HG03575 (cell line): ENCODE measurements around the gene SRGAP2B.
"Not testable (repeated sequence)": the region's sequence is repeated elsewhere in the genome, so short reads cannot be mapped to it uniquely, and the experiment has no call there.

Experiments
- ATAC-seq: cut with Tn5 transposase; IDR thresholded peaks from one replicate; pipeline ENCODE4 v1.9.1; 2021; ENCODE audit not compliant: unreplicated experiment, insufficient number of reproducible peaks, low FRiP score; ENCODE audit errors: extremely low read depth

The SRGAP2B gene

DNA sequence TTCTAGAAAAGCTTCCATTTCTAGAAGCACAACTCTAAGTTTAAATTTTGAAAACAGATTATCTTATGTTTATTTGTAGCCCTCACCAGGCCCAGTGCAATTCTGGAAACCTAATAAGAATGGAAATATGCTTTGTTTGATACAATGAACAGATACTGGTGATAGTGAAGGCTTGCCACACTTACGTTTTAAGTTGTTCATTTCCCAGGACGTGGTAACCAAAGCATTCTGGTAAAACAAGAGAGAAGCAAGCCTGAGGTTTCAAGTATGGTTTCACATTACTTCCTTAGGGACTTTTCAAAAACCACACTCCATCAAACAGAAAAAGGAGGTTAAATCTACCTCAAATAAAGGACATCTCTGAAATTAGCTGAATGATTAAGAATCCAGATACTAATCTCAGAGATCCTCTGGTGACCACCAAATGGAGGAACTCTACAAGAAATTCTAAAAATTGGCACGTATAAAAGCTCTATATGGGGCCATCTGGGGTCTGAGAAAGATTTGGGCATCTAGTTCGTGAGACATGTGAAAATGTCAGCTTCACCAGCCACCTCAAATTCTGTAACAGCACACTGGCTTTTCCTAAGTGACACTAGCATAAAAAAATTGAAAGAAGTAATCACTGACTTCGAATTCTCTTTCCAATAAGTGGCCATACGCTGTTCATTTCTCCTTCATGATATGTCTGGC is 164.9 kb downstream of the SRGAP2B start:
- ATAC-seq: not testable (repeated sequence)

GRCh38 chr1:144927292-144927691 is 167.8 kb downstream of the SRGAP2B start:
- ATAC-seq: not testable (repeated sequence)

DNA sequence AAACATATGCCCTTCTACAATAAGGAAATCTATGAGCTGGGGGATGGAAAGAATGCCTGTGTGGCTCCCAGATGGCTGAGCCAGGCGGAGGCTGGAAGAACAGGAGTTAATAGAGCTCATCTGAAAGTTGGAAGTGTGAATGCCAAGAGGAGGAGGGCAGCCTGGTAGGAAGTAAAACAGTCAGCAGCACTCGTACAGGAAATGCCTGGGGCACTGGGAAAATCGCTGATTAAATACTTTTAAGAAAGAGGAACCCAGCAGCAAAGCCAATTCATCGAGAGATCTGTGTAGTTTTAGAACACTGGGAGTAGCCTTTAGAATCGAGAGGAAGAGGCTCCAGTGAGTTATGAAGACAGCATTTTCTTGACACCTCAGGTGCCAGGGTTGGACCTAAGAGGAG is 171.5 kb downstream of the SRGAP2B start:
- not testable (repeated sequence) for ATAC-seq

GRCh38 chr1:144922785-144923184 is 172.3 kb downstream of the SRGAP2B start:
- ATAC-seq: not testable (repeated sequence)

DNA sequence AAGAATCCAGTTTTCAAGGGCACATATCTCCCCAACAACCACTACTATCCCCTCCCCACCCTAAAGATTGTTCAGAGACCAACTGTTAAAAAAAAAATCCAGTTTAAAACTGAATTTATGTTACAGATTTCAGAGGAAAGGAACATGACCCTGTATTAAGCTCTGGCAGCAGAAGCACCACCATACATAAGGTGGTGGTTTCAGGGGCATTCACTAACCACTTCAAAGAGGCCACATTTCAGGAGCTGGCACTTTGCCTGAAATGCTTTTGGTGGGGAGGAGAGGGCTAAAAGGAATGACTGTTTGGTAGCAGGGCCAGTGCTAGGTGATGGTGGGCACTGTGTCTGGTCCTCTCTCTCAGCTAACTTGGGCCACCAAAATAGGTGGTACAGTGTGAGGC is 176.0 kb downstream of the SRGAP2B start:
- not testable (repeated sequence) for ATAC-seq

DNA sequence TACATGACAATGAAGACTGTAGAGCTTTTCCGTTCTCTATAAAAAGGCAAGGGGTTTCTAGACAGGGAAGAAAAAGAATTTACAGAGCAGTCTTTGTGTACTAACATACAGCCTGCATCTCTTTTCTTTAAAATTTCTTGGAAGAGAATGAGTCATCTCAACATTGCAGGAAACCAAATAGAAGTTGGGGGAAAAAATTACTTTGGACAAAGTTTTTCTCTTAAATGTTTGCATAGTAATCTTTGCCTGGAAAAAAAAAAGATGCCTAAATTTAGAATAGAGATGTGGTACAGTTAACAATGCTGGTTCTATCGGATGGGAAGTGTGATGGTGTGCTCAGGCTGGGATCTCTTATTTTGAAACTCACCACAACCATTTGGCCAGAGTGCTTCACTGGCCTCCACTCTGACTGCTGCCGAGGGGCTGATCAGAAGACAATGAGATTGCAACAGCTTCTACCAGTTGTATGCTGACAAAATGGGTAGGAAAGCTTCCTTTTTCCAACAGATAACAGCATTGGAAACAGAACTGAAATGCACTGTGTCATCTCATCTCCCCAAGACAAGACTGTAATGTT is 177.0 kb downstream of the SRGAP2B start:
- ATAC-seq: not testable (repeated sequence)

GRCh38 chr1:144917154-144918026 is 177.7 kb downstream of the SRGAP2B start:
- not testable (repeated sequence) for ATAC-seq

GRCh38 chr1:144913977-144914734 is 181.0 kb downstream of the SRGAP2B start:
- ATAC-seq: not testable (repeated sequence)

DNA sequence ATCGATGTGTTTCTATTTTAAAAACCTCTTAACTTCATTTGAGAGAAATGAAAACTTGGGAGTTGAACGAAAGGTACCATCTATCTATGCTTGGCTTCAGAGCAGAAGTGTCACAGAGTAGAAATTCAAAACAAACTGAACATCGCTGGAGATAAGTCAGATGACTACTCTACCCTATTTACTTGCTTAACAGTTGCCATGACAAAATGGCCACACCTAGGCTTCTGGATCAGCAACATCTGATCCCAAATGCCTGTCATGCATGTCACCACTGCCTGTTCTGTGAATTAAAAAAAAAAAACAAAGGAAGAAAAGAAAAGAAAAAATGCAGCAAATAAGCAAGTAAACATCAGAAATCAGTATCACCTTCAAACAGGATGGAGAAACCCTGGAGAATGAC is 181.7 kb downstream of the SRGAP2B start:
- not testable (repeated sequence) for ATAC-seq

GRCh38 chr1:144910729-144911128 is 184.4 kb downstream of the SRGAP2B start:
- not testable (repeated sequence) for ATAC-seq

DNA sequence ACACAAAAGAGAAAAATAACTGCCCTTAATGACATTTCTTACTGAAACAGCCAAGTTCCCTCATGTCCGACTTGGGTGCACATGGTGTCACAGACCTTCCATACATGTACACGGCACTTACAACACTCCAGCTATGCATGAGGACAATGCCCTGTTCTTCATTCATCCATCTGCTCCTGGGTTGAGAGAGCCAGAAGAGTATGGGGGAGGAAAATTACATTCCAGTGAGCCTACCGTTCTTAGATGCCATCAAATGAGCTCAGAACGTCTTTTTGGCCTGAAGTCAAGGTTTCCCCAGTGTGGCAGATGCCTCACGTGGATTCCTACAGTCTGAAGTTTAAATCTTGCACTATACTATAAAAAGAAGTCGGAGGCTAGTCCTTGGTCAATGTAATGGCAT is 194.3 kb downstream of the SRGAP2B start:
- not testable (repeated sequence) for ATAC-seq

DNA sequence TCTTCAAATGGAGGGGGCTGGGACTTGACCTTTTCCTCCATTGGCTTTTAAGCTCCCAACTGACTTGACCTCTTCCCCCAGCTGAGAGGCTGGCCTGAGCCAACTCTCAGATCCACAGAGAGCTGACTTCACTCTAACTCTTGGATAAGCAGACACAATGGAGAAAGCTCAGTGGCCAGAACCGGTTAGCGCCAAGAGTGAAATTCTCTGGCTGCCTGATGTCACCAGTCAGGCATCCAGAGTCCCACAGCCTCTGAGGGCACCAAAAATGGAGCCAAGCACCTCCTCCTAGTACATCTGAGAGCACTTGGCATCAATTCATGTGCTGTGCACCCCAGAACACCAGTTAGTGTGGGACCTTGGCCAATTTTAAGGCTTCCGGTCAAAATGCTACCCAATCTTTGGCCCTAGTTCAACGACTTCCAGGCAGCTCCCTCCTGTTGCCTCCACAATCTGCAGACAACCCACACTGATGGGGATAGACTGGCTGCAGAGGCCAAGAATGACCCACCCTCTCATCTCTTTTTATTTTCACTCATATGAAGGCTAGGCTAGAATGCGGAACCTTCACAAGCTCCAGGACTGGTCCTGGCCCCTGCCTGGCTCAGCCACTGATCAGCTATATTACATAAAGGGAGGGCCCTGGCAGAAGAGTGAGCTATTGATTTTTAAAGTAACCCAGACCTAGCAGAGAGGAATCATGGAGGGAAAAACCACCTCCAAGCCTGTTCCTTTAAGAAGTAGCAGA is 200.5 kb downstream of the SRGAP2B start:
- not testable (repeated sequence) for ATAC-seq

GRCh38 chr1:144893710-144894438 is 201.3 kb downstream of the SRGAP2B start:
- not testable (repeated sequence) for ATAC-seq

- ATAC-seq: not testable (repeated sequence)
Observed at GRCh38 chr1:144893062-144893461, 202.1 kb downstream of the SRGAP2B start.

- not testable (repeated sequence) for ATAC-seq
Observed at GRCh38 chr1:144889450-144890115, 205.5 kb downstream of the SRGAP2B start.

DNA sequence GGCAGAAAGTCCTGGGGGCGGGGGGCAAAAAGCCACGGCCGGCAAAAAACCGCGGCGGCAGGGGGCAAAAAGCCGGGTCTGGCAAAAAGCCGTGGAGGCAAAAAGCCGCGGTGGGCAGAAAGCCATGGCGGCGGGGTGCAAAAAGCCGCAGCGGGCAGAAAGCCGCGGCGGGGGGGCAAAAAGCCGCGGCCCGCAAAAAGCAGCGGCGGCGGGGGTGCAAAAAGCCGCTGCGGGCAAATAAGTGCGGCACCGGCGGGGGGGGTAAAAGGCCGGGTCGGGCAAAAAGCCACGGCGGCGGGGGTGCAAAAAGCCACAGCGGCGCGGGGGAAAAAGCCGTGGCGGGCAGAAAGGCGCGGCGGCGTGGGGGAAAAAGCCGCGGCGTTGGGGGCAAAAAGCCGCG is 212.1 kb downstream of the SRGAP2B start:
- ATAC-seq: not testable (repeated sequence)

DNA sequence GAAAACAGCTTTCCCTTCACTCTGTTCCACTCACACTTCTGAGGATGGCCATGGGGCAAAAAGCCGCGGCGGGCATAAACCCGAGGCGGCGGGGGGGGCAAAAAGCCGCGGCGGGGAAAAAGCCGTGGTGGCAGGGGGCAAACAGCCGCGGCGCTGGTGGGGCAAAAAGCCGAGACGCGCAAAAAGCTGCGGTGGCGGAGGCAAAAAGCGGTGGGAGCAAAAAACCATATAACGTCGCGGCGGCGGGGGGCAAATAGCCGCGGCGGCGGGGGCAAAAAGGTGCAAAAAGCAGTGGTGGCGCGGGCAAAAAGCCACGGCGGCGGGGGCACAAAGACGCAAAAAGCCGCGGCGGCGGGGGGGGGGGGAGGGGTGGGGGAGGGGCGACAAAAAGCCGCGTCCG is 212.8 kb downstream of the SRGAP2B start:
- not testable (repeated sequence) for ATAC-seq
